PC-3 (cell line): ENCODE measurements around the gene STARD3.

ENCODE experiments used
- CTCF ChIP-seq: fragments of 300-600 bp; sonication (generic); conservative IDR thresholded peaks from 2 replicates; pipeline ENCODE4 v1.5.1; 2017; ENCODE audit warnings: antibody characterized with exemption, low read depth, mild to moderate bottlenecking, low read length
- EZH2 ChIP-seq: fragments of 300-600 bp; sonication (generic); IDR thresholded peaks from one replicate; pipeline ENCODE4 v1.6.1; 2017; ENCODE audit warnings: antibody characterized with exemption, mild to moderate bottlenecking, low read length; ENCODE audit not compliant: unreplicated experiment
- EZH2phosphoT487 ChIP-seq: fragments of 300-600 bp; sonication (generic); IDR thresholded peaks from 2 replicates; pipeline ENCODE4 v1.6.1; 2018; ENCODE audit warnings: mild to moderate bottlenecking, antibody characterized with exemption, low read length, borderline replicate concordance

GRCh38 chr17:39658760-39659159 is 21.8 kb downstream of the STARD3 start:
- TF ChIP-seq CTCF (no peak), EZH2 (no peak), EZH2phosphoT487 (no peak)
